ENCODE data around the gene ENO1. TPM values are rescaled to one million over a fixed set of nuclear protein-coding genes. Genes with fewer than 3 reads are reported as not detected.

ENO1 gene
- total and polyA plus RNA-seq, 2 of the 8 experiments (the other 6 are each of a cell fraction or from before 2014, with no cell fraction given): 1,763 to 2,117 TPM

DNA sequence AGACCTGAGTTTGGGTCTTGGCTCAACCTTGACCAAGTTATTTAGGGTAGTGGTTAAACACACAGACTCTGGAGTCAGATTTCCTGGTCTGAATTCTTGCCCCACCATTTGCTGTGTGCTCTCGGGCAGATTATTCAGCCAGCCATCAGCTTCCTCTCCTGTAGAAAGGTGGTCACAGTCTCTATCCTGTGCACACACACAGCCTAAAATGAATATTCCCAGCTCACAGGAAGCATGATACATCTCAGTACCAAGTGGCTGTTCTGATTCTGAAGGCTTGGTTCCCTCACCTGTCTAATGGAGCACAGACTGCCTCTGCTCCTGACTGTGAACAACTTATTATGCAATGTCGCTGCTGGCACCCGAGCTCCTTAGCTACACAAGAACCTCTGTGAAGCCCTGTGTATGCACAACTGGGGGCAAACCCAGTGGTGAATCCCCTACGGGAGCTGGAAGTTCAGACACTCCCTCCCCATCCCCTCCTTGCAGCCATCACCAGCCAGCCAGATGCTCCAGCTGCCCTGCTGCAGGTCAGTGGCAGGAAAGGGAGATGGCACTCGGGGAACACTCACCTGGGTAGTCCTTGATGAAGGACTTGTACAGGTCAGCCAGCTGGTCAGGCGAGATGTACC lies 13.7 kb downstream of the ENO1 start (continued):
- TF ChIP-seq, protein P1, sequence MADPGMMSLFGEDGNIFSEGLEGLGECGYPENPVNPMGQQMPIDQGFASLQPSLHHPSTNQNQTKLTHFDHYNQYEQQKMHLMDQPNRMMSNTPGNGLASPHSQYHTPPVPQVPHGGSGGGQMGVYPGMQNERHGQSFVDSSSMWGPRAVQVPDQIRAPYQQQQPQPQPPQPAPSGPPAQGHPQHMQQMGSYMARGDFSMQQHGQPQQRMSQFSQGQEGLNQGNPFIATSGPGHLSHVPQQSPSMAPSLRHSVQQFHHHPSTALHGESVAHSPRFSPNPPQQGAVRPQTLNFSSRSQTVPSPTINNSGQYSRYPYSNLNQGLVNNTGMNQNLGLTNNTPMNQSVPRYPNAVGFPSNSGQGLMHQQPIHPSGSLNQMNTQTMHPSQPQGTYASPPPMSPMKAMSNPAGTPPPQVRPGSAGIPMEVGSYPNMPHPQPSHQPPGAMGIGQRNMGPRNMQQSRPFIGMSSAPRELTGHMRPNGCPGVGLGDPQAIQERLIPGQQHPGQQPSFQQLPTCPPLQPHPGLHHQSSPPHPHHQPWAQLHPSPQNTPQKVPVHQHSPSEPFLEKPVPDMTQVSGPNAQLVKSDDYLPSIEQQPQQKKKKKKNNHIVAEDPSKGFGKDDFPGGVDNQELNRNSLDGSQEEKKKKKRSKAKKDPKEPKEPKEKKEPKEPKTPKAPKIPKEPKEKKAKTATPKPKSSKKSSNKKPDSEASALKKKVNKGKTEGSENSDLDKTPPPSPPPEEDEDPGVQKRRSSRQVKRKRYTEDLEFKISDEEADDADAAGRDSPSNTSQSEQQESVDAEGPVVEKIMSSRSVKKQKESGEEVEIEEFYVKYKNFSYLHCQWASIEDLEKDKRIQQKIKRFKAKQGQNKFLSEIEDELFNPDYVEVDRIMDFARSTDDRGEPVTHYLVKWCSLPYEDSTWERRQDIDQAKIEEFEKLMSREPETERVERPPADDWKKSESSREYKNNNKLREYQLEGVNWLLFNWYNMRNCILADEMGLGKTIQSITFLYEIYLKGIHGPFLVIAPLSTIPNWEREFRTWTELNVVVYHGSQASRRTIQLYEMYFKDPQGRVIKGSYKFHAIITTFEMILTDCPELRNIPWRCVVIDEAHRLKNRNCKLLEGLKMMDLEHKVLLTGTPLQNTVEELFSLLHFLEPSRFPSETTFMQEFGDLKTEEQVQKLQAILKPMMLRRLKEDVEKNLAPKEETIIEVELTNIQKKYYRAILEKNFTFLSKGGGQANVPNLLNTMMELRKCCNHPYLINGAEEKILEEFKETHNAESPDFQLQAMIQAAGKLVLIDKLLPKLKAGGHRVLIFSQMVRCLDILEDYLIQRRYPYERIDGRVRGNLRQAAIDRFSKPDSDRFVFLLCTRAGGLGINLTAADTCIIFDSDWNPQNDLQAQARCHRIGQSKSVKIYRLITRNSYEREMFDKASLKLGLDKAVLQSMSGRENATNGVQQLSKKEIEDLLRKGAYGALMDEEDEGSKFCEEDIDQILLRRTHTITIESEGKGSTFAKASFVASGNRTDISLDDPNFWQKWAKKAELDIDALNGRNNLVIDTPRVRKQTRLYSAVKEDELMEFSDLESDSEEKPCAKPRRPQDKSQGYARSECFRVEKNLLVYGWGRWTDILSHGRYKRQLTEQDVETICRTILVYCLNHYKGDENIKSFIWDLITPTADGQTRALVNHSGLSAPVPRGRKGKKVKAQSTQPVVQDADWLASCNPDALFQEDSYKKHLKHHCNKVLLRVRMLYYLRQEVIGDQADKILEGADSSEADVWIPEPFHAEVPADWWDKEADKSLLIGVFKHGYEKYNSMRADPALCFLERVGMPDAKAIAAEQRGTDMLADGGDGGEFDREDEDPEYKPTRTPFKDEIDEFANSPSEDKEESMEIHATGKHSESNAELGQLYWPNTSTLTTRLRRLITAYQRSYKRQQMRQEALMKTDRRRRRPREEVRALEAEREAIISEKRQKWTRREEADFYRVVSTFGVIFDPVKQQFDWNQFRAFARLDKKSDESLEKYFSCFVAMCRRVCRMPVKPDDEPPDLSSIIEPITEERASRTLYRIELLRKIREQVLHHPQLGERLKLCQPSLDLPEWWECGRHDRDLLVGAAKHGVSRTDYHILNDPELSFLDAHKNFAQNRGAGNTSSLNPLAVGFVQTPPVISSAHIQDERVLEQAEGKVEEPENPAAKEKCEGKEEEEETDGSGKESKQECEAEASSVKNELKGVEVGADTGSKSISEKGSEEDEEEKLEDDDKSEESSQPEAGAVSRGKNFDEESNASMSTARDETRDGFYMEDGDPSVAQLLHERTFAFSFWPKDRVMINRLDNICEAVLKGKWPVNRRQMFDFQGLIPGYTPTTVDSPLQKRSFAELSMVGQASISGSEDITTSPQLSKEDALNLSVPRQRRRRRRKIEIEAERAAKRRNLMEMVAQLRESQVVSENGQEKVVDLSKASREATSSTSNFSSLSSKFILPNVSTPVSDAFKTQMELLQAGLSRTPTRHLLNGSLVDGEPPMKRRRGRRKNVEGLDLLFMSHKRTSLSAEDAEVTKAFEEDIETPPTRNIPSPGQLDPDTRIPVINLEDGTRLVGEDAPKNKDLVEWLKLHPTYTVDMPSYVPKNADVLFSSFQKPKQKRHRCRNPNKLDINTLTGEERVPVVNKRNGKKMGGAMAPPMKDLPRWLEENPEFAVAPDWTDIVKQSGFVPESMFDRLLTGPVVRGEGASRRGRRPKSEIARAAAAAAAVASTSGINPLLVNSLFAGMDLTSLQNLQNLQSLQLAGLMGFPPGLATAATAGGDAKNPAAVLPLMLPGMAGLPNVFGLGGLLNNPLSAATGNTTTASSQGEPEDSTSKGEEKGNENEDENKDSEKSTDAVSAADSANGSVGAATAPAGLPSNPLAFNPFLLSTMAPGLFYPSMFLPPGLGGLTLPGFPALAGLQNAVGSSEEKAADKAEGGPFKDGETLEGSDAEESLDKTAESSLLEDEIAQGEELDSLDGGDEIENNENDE (IDR thresholded peaks at IDR 0.05; ENCODE audit: insufficient replicate concordance, low read length): no peak
- TF ChIP-seq NRF1 (IDR thresholded peaks at IDR 0.05; ENCODE audit: low read depth, low read length): no peak
- no peak; a peak in 1 of 3 replicates for TF ChIP-seq POLR2A (IDR thresholded peaks at IDR 0.05; ENCODE audit: control extremely low read depth in 1 of 2, low read depth in 2 of 2, low read length in 2 of 2)
- no peak for TF ChIP-seq CTBP2 (IDR thresholded peaks at IDR 0.05; ENCODE audit: borderline replicate concordance, insufficient read depth, insufficient read length, low read length)
- no peak for TF ChIP-seq EP300 (IDR thresholded peaks at IDR 0.05; ENCODE audit: borderline replicate concordance in 1 of 2, low read depth in 2 of 2, low read length in 2 of 2)
- TF ChIP-seq FOSL1 (IDR thresholded peaks at IDR 0.05; ENCODE audit: insufficient read depth, low read depth, low read length): no peak
- TF ChIP-seq RNF2 (IDR thresholded peaks at IDR 0.05; ENCODE audit: borderline replicate concordance, low read depth, low read length, missing control alignments, poor library complexity, severe bottlenecking): no peak

All from H1 (cell line).